A549 (cell line): ENCODE results near the gene NUDT19. TPM values are rescaled to one million over a fixed set of nuclear protein-coding genes. Genes with fewer than 3 reads are reported as not detected.
A peak's percentile ranks its signal among the peaks of the same experiment; 100 is the strongest.
"Not testable (repeated sequence)": the region's sequence is repeated elsewhere in the genome, so short reads cannot be mapped to it uniquely, and the experiment has no call there.

ENCODE experiments used
- ATAC-seq, 2 experiments: fragments of 200-7000 bp in 1 of 2; fragments of >200 bp in 1 of 2; cut with Nextera tagmentation in 1 of 2; cut with Tn5 transposase in 1 of 2; 3 replicates each; pipeline versions ENCODE4 v1.8.0 to v1.9.1; 2018 to 2020; ENCODE audit warnings: mild to moderate bottlenecking in 1 of 2, moderate library complexity in 1 of 2
- CTCF ChIA-PET: fragments of 300-600 bp; sonication (Branson Sonifier 250); formaldehyde crosslinking; extraction: SDS; loops from one replicate; lab custom pipeline; 2021; ENCODE audit warnings: antibody characterized with exemption, inconsistent platforms; lab: Yijun Ruan, JAX
- POLR2A ChIA-PET: fragments of 350-600 bp; formaldehyde crosslinking; extraction: SDS; loops from one replicate; lab custom pipeline; 2021; ENCODE audit warnings: antibody characterized with exemption, inconsistent platforms; lab: Yijun Ruan, JAX
- DNase-seq, 2 experiments: peaks; one replicate each; pipeline versions ENCODE4 v3.0.0 to v3.0.0-alpha.2; 2011 to 2016; ENCODE audit warnings: low read depth in 1 of 2, low spot score in 1 of 2
- FAIRE-seq: peaks from 2 replicates; lab custom pipeline; 2011; peaks lifted over from hg19 to GRCh38; lab: Jason Lieb, UNC
- H3K27ac ChIP-seq, 2 experiments: fragments of >200 bp; sonication (Bioruptor Twin); formaldehyde crosslinking; 3 replicates each; pipeline ENCODE4 v1.5.1; 2016 to 2017
- H3K4me1 ChIP-seq: fragments of >200 bp; sonication (Bioruptor Twin); formaldehyde crosslinking; 3 replicates; pipeline ENCODE4 v1.6.1; 2016
- H3K4me2 ChIP-seq: fragments of >200 bp; sonication (Bioruptor Twin); formaldehyde crosslinking; 3 replicates; pipeline ENCODE4 v1.6.1; 2016
- H3K4me3 ChIP-seq: fragments of >200 bp; sonication (Bioruptor Twin); formaldehyde crosslinking; 3 replicates; pipeline ENCODE4 v1.5.1; 2016
- H3K9me3 ChIP-seq: fragments of >200 bp; sonication (Bioruptor Twin); formaldehyde crosslinking; 3 replicates; pipeline ENCODE4 v1.6.1; 2016
- CHD2 ChIP-seq: fragments of 150-350 bp; IDR thresholded peaks from 2 replicates; pipeline ENCODE4 v1.6.1; 2014; ENCODE audit warnings: low read length; ENCODE audit not compliant: partially characterized antibody
- EHF ChIP-seq: fragments of 250-450 bp; sonication (Bioruptor Pico); IDR thresholded peaks from 2 replicates; pipeline ENCODE4 v1.5.0; 2020; ENCODE audit warnings: mild to moderate bottlenecking
- ESRRA ChIP-seq: fragments of 150-350 bp; IDR thresholded peaks from 2 replicates; pipeline ENCODE4 v1.6.1; 2014; ENCODE audit warnings: mild to moderate bottlenecking, low read length, borderline replicate concordance
- FOSB ChIP-seq: fragments of 250-450 bp; sonication (Bioruptor Pico); IDR thresholded peaks from 2 replicates; pipeline ENCODE4 v1.5.0; 2020; ENCODE audit warnings: mild to moderate bottlenecking, moderate library complexity
- FOXS1 ChIP-seq: fragments of 250-450 bp; sonication (Bioruptor Pico); IDR thresholded peaks from 2 replicates; pipeline ENCODE4 v1.5.0; 2020; ENCODE audit warnings: mild to moderate bottlenecking, moderate library complexity
- HEYL ChIP-seq: fragments of 250-450 bp; sonication (Bioruptor Pico); IDR thresholded peaks from 2 replicates; pipeline ENCODE4 v1.8.0; 2021; ENCODE audit warnings: mild to moderate bottlenecking, moderate library complexity
- KDM1A ChIP-seq: fragments of 200-600 bp; sonication (generic); IDR thresholded peaks from 2 replicates; pipeline ENCODE4 v1.6.1; 2016; ENCODE audit warnings: low read depth, mild to moderate bottlenecking
- MAFK ChIP-seq: fragments of 450-650 bp; IDR thresholded peaks from 2 replicates; pipeline ENCODE4 v1.6.1; 2014; ENCODE audit not compliant: partially characterized antibody
- RARB ChIP-seq: fragments of 250-450 bp; sonication (Bioruptor Pico); IDR thresholded peaks from 2 replicates; pipeline ENCODE4 v1.8.0; 2021; ENCODE audit warnings: mild to moderate bottlenecking, moderate library complexity
- SMC3 ChIP-seq: fragments of >200 bp; sonication (Bioruptor Twin); formaldehyde crosslinking; IDR thresholded peaks from 3 replicates; pipeline ENCODE4 v1.6.1; 2018; ENCODE audit warnings: inconsistent platforms
- TP53 ChIP-seq: fragments of 250-450 bp; sonication (Bioruptor Pico); IDR thresholded peaks from 2 replicates; pipeline ENCODE4 v1.5.0; 2021; ENCODE audit warnings: mild to moderate bottlenecking, moderate library complexity
- ZFP36 ChIP-seq: fragments of 450-650 bp; IDR thresholded peaks from 2 replicates; pipeline ENCODE4 v1.6.1; 2014; ENCODE audit warnings: borderline replicate concordance; ENCODE audit not compliant: partially characterized antibody
- ZNF302 ChIP-seq: fragments of 250-450 bp; sonication (Bioruptor Pico); IDR thresholded peaks from 2 replicates; pipeline ENCODE4 v1.9.0; 2021; ENCODE audit warnings: inconsistent platforms, mild to moderate bottlenecking, moderate library complexity
- ZSCAN20 ChIP-seq: fragments of 250-450 bp; sonication (Bioruptor Pico); IDR thresholded peaks from 2 replicates; pipeline ENCODE4 v1.8.0; 2022; ENCODE audit warnings: mild to moderate bottlenecking, moderate library complexity
- WGBS: methylation state at CpG from one replicate; pipeline ENCODE4 v1.1.6; 2017; ENCODE audit errors: missing lambda C conversion rate; 5-methylcytosine and 5-hydroxymethylcytosine counted together
- polyA plus RNA-seq, 4 experiments: library from polyadenylated mRNA; depleted of rRNA in 3 of 4; stranded (reverse); fragments of >200 nt; fragmentation: RNase III in 1 of 4; extraction: RNeasy Plus Mini Kit Qiagen cat#74134 plus additional on column Dnase treatment in 1 of 4; gene quantifications; 2 replicates in 3 of 4; 3 replicates in 1 of 4; pipeline ENCODE4 v1.2.3, GENCODE V29; 2011 to 2017
- TF ChIP-seq, protein P1 (sequence below): IDR thresholded peaks from 2 replicates; pipeline ENCODE4 v1.6.1; 2012
- TF ChIP-seq, protein P2 (sequence below): fragments of 450-650 bp; IDR thresholded peaks from 2 replicates; pipeline ENCODE4 v1.6.1; 2014; ENCODE audit warnings: antibody characterized with exemption
- TF ChIP-seq, protein P3 (sequence below): fragments of 150-350 bp; IDR thresholded peaks from 2 replicates; pipeline ENCODE4 v1.6.1; 2014; ENCODE audit warnings: low read depth, mild to moderate bottlenecking, low read length
- TF ChIP-seq, protein P4 (sequence below): IDR thresholded peaks from 2 replicates; pipeline ENCODE4 v1.6.1; 2012
- TF ChIP-seq, protein P5 (sequence below): fragments of 250-450 bp; sonication (Bioruptor Pico); IDR thresholded peaks from 2 replicates; pipeline ENCODE4 v1.5.0; 2021; ENCODE audit warnings: mild to moderate bottlenecking, moderate library complexity, borderline replicate concordance

The NUDT19 gene
- polyA plus RNA-seq, 2 of the 4 experiments (the other 2 are of a cell fraction): 30.1 to 32.6 TPM

DNA sequence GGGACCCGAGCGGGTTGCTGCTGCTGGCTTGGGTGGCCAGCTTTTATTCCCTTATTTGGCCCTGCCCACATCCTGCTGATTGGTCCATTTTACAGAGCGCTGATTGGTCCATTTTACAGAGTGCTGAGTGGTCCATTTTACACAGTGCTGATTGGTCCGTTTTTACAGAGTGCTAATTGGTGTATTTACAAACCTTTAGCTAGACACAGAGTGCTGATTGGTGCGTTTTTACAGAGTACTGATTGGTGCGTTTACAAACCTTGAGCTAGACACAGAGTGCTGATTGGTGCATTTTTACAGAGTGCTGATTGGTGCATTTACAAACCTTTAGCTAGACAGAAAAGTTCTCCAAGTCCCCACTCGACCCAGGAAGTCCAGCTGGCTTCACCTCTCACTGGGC lies 8.5 kb downstream of the NUDT19 start:
- H3K9me3 ChIP-seq: peaks cover 27% of the 10 kb centered on the region
- WGBS: 82% methylated on average over 7 of the region's 7 CpGs
- FAIRE-seq, H3K4me1 ChIP-seq, ATAC-seq, H3K4me3 ChIP-seq, H3K27ac ChIP-seq, H3K4me2 ChIP-seq, DNase-seq: not testable (repeated sequence)
- ChIA-PET POLR2A (interaction anchor here (1.7 kb wide), 1 partner anchor 9 kb away, joined by 11 read pairs; the partner anchor contains the start of gene NUDT19), CTCF (interaction anchor here (0.6 to 4.0 kb wide), 7 partner anchors 8 to 276 kb away, joined by 3 to 13 read pairs (median 3); partner anchors contain the start of genes NUDT19 and RGS9BP)
- peak; percentile 95 for TF ChIP-seq MAFK

DNA sequence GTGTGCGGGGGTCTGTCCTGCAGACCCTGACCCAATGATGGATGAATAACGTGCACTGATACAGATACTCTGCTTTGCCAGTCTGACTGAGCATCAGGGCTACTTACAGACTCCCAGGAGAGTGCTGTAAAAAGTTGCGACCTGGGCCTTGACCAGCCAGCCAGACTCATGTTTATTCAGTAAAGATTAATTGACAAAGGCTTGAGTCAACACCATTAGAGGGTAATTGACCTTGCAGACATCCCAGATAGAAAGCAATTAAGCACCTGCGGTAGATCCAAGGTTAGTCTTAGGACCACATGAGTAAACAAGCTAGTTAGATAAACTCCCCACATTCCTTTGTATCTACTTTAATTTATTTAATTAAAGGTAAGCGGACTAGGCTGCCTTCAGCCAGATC lies 10.4 kb downstream of the NUDT19 start:
- ChIA-PET CTCF (interaction anchor here (1.7 kb wide), 1 partner anchor 11 kb away, joined by 5 read pairs; no protein-coding TSS in a partner anchor), POLR2A (no interaction called here)
- peaks cover 30% of the 10 kb centered on the region for H3K9me3 ChIP-seq
- FAIRE-seq (no peak), DNase-seq (no peak), ATAC-seq (no peak)
- H3K27ac ChIP-seq: no peak overlapping the region
- H3K4me3 ChIP-seq: no peak overlapping the region
- TF ChIP-seq KDM1A (no peak), ZSCAN20 (CRISPR knock-in tag) (no peak), CHD2 (no peak), FOSB (no peak), RARB (no peak), MAFK (no peak), ZNF302 (no peak), ESRRA (no peak)
- TF ChIP-seq, protein P1, sequence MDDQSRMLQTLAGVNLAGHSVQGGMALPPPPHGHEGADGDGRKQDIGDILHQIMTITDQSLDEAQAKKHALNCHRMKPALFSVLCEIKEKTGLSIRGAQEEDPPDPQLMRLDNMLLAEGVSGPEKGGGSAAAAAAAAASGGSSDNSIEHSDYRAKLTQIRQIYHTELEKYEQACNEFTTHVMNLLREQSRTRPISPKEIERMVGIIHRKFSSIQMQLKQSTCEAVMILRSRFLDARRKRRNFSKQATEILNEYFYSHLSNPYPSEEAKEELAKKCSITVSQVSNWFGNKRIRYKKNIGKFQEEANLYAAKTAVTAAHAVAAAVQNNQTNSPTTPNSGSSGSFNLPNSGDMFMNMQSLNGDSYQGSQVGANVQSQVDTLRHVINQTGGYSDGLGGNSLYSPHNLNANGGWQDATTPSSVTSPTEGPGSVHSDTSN: no peak
- TF ChIP-seq, protein P2, sequence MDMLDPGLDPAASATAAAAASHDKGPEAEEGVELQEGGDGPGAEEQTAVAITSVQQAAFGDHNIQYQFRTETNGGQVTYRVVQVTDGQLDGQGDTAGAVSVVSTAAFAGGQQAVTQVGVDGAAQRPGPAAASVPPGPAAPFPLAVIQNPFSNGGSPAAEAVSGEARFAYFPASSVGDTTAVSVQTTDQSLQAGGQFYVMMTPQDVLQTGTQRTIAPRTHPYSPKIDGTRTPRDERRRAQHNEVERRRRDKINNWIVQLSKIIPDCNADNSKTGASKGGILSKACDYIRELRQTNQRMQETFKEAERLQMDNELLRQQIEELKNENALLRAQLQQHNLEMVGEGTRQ: no peak
- 83% methylated on average over 5 of the region's 5 CpGs for WGBS
- no peaks in the 10 kb centered on the region for H3K4me1 ChIP-seq
- no peak overlapping the region for H3K4me2 ChIP-seq

DNA sequence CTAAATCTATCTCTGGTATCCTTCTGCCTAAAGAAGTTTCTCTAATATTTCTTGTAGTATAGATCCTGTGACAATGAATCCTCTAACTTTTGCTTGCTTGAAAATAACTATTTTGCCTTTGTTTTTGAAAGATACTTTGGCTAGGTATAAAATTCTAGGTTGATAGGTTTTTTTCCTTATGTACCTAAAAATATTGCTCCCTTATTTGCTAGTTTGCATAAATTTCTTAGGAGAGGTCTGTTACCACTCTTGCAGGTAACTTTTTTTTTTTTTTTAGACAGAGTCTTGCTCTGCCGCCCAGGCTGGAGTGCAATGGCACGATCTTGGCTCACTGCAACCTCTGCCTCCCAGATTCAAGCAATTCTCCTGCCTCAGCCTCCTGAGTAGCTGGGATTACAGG lies 12.4 kb downstream of the NUDT19 start:
- H3K4me2 ChIP-seq, ATAC-seq: not testable (repeated sequence)

DNA sequence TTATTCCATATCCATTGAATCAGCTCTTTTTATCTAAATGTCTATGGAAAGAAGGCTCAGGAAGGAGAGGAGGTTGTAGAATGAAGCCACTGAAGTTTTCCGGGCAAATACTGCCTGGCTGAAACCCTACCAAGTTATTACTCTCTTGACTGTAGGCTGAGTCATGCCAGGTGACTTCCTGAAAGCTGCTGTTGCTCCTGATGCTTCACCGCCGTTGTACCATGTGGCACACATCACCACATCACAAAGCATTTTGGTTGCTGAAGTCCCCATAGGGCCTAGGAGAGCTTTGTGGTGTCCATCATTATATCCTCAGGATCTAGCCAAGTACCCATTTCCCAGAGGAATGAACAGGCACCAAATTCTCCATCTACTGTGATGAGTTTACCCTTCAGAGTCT lies 16.8 kb downstream of the NUDT19 start:
- 84% methylated on average over 3 of the region's 3 CpGs for WGBS
- H3K9me3 ChIP-seq: peaks cover 20% of the 10 kb centered on the region
- DNase-seq (peak in 1 of 2 experiments; percentile 38), ATAC-seq (peak; percentile 59 to 60; a peak in 4 of 6 replicates), FAIRE-seq (peak; percentile 39)
- POLR2A ChIA-PET: no interaction called here
- H3K4me1 ChIP-seq: no peaks in the 10 kb centered on the region
- CTCF ChIA-PET: interaction anchor here (0.6 to 1.4 kb wide), 5 partner anchors 9 to 34 kb away, joined by 3 to 4 read pairs (median 3); partner anchors contain the start of gene NUDT19
- H3K4me3 ChIP-seq: no peak overlapping the region
- no peak overlapping the region for H3K4me2 ChIP-seq
- H3K27ac ChIP-seq: no peak overlapping the region
- peak; percentile 15 for TF ChIP-seq MAFK
- no peak for TF ChIP-seq HEYL (CRISPR knock-in tag)

More for the DNA sequence above, 12.4 kb downstream of the NUDT19 start:
- FAIRE-seq, DNase-seq, H3K4me1 ChIP-seq, H3K27ac ChIP-seq, POLR2A ChIA-PET, H3K4me3 ChIP-seq: not testable (repeated sequence)
- WGBS: 94% methylated on average over 2 of the region's 2 CpGs
- CTCF ChIA-PET: interaction anchor here (0.7 kb wide), 1 partner anchor 456 kb away, joined by 3 read pairs; no protein-coding TSS in a partner anchor
- peak; percentile 71; the same call in 1 of the 2 replicates for TF ChIP-seq KDM1A
- H3K9me3 ChIP-seq: peaks cover 30% of the 10 kb centered on the region

DNA sequence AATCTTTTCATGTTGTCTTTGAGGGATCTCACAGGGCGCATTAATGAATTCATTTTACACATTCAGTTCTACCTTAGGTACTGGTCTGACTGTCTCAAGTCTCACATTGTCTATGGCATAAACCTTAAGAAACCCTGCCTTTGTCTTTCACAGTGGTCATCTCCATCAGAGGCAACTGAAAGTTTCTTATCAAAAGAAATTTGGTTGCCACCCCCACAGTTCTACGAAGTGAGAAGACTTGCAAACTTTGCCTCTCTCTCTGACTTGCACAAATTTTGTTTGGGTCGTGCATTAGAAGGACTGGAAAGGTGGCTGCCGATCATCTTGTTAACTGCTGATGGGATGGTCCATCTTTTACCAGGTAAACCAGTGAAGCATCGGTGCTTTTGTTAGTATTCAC lies 17.4 kb downstream of the NUDT19 start:
- Histone ChIP-seq H3K4me3 (no peak overlapping the region), H3K4me1 (no peaks in the 10 kb centered on the region), H3K4me2 (no peak overlapping the region), H3K27ac (no peak overlapping the region), H3K9me3 (peaks cover 14% of the 10 kb centered on the region)
- ChIA-PET POLR2A (no interaction called here), CTCF (interaction anchor here (0.6 to 1.2 kb wide), 3 partner anchors 9 to 685 kb away, joined by 3 to 4 read pairs (median 3); no protein-coding TSS in a partner anchor)
- WGBS: 94% methylated on average over 5 of the region's 5 CpGs
- DNase-seq (no peak), FAIRE-seq (peak; percentile 63), ATAC-seq (peak; percentile 22 to 48; a peak in 3 of 6 replicates)
- TF ChIP-seq TP53 (no peak), MAFK (no peak), SMC3 (no peak), ZFP36 (no peak), FOXS1 (no peak), FOSB (no peak), EHF (CRISPR knock-in tag) (no peak), KDM1A (no peak), RARB (no peak)
- TF ChIP-seq, protein P3, sequence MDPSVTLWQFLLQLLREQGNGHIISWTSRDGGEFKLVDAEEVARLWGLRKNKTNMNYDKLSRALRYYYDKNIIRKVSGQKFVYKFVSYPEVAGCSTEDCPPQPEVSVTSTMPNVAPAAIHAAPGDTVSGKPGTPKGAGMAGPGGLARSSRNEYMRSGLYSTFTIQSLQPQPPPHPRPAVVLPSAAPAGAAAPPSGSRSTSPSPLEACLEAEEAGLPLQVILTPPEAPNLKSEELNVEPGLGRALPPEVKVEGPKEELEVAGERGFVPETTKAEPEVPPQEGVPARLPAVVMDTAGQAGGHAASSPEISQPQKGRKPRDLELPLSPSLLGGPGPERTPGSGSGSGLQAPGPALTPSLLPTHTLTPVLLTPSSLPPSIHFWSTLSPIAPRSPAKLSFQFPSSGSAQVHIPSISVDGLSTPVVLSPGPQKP: no peak
- TF ChIP-seq, protein P4, sequence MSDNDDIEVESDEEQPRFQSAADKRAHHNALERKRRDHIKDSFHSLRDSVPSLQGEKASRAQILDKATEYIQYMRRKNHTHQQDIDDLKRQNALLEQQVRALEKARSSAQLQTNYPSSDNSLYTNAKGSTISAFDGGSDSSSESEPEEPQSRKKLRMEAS: no peak
- TF ChIP-seq, protein P5, sequence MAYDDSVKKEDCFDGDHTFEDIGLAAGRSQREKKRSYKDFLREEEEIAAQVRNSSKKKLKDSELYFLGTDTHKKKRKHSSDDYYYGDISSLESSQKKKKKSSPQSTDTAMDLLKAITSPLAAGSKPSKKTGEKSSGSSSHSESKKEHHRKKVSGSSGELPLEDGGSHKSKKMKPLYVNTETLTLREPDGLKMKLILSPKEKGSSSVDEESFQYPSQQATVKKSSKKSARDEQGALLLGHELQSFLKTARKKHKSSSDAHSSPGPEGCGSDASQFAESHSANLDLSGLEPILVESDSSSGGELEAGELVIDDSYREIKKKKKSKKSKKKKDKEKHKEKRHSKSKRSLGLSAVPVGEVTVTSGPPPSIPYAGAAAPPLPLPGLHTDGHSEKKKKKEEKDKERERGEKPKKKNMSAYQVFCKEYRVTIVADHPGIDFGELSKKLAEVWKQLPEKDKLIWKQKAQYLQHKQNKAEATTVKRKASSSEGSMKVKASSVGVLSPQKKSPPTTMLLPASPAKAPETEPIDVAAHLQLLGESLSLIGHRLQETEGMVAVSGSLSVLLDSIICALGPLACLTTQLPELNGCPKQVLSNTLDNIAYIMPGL (CRISPR knock-in tag): no peak
